Stimulated activated CD8-positive, alpha-beta memory T cell treated with anti-CD3 and anti-CD28 coated beads, Interleukin-4, amount 100 ng/mL, for 4 hours (primary cell): ENCODE measurements around the gene S100A10.
A peak's percentile ranks its signal among the peaks of the same experiment; 100 is the strongest.

ENCODE experiments used
- DNase-seq, 2 donors: peaks; one replicate each; pipeline ENCODE4 v3.0.0-alpha.2; 2020; ENCODE audit warnings: low read depth in 2 of 2, low spot score in 1 of 2

The S100A10 gene

DNA sequence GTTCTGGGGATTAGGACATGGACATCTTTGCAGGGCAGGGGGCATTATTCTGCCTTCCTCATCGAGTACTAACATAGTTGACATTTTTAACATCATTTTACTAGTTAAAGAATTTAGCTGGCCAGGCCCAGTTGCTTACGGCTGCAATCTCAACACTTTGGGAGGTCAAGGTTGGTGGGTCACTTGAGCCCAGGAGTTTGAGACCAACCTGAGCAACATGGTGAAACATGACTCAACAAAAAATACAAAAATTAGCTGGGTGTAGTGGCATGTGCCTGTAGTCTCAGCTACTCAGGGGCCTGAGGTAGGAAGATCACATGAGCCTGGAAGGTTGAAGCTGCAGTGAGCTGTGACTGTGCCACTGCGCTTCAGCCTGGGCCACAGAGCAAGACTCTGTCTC is 54.5 kb downstream of the S100A10 start:
- DNase-seq = no peak

GRCh38 chr1:151936653-151937052 is 57.0 kb downstream of the S100A10 start:
- no peak for DNase-seq

- DNase-seq = no peak
These were observed 57.6 kb downstream of the S100A10 start for GRCh38 chr1:151935894-151936602.

DNA sequence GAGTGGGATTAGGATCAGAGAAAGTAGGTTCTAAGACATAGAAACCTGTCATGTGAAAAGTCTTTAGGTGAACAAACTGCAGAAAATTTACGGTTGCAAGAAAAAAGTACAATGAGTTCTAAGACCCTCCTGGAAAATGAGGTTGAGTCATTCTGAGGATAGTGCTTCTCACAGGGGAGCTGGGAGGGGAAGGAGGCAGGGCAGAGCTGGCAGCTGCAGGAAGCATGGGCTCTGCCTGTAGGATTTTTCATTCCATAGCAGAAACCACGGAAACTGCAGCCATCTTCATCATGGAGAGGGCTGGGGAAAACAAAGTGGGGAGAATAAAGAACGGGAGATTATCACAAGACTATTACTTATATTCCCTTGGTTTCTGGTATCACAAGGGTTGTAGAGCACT is 58.5 kb downstream of the S100A10 start:
- no peak for DNase-seq

GRCh38 chr1:151934048-151934493 is 59.6 kb downstream of the S100A10 start:
- peak in 1 of 2 donors; percentile 9 for DNase-seq
